A549 (cell line): Measurements from ENCODE around the gene PCNT.

Experiments used
- BHLHE40 ChIP-seq: IDR thresholded peaks from 2 replicates; pipeline ENCODE4 v1.6.1; 2012; ENCODE audit warnings: low read depth, low read length, inconsistent platforms
- CEBPB ChIP-seq, 2 experiments: fragments of >200 bp in 1 of 2; sonication (Bioruptor Twin) in 1 of 2; formaldehyde crosslinking in 1 of 2; IDR thresholded peaks; 2 replicates each; pipeline ENCODE4 v1.6.1; 2012 to 2016
- EP300 ChIP-seq, 2 experiments: fragments of >200 bp; sonication (Bioruptor Twin); formaldehyde crosslinking; IDR thresholded peaks; 2 replicates in 1 of 2; 3 replicates in 1 of 2; pipeline ENCODE4 v1.6.1; 2016 to 2017
- GATA3 ChIP-seq: IDR thresholded peaks from 2 replicates; pipeline ENCODE4 v1.6.1; 2012; ENCODE audit warnings: borderline replicate concordance
- MAFK ChIP-seq: fragments of 450-650 bp; IDR thresholded peaks from 2 replicates; pipeline ENCODE4 v1.6.1; 2014; ENCODE audit not compliant: partially characterized antibody
- POLR2A ChIP-seq: IDR thresholded peaks from 2 replicates; pipeline ENCODE4 v1.6.1; 2012; ENCODE audit warnings: mild to moderate bottlenecking, low read length
- TF ChIP-seq, protein P1 (sequence below): fragments of >200 bp; sonication (Bioruptor Twin); formaldehyde crosslinking; IDR thresholded peaks from 3 replicates; pipeline ENCODE4 v1.5.1; 2016
- TF ChIP-seq, protein P2 (sequence below): IDR thresholded peaks from 2 replicates; pipeline ENCODE4 v1.6.1; 2012

DNA sequence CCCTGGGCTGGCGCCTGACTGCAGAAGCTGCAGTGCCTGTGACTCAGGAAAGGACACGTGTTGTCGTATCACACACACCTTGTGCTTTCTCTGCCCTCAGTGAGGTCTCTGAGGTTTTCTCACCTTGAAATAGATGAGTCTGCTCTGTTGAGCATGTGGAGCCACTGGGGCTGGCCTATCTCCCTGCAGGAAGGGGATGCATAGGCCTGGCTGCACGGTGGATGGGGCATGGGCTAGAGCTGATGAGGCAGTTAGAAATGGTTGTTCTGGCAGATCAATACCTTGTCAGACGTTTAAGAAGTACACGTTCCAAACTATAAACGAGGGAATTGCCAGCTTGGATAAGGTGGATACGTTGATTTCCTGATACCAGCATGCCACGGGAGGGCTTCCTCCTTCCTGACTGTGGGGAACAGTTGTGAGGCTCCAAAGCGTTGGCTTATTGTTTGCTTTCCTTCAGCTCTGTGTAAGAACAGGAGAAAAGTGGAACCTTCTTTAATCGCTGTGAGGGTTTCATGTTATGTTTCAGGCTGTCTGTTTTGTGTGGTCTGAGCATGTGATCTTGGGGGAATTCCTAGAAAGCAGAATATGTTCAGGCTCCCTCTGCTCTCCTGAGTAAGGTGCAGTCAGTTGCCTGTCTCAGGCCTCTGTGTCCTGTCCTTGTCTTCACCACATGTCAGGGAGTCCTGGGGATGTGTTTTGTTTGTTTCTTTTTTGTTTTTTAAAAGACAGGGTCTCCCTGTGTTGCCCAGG lies 44.8 kb downstream of the PCNT start:
- no peak for TF ChIP-seq BHLHE40
- TF ChIP-seq, protein P1, sequence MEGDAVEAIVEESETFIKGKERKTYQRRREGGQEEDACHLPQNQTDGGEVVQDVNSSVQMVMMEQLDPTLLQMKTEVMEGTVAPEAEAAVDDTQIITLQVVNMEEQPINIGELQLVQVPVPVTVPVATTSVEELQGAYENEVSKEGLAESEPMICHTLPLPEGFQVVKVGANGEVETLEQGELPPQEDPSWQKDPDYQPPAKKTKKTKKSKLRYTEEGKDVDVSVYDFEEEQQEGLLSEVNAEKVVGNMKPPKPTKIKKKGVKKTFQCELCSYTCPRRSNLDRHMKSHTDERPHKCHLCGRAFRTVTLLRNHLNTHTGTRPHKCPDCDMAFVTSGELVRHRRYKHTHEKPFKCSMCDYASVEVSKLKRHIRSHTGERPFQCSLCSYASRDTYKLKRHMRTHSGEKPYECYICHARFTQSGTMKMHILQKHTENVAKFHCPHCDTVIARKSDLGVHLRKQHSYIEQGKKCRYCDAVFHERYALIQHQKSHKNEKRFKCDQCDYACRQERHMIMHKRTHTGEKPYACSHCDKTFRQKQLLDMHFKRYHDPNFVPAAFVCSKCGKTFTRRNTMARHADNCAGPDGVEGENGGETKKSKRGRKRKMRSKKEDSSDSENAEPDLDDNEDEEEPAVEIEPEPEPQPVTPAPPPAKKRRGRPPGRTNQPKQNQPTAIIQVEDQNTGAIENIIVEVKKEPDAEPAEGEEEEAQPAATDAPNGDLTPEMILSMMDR, result no peak
- TF ChIP-seq, protein P2, sequence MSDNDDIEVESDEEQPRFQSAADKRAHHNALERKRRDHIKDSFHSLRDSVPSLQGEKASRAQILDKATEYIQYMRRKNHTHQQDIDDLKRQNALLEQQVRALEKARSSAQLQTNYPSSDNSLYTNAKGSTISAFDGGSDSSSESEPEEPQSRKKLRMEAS, result no peak
- TF ChIP-seq EP300 (IDR thresholded peaks at IDR 0.05), result no peak
- no peak for TF ChIP-seq POLR2A
- TF ChIP-seq CEBPB (IDR thresholded peaks at IDR 0.05), result no peak
- no peak for TF ChIP-seq GATA3
- TF ChIP-seq MAFK, result no peak
